ENCODE data around the gene RAB43. TPM values are rescaled to one million over a fixed set of nuclear protein-coding genes. Genes with fewer than 3 reads are reported as not detected.

Gene RAB43
- total RNA-seq, 2 experiments from 2014 or later, result 36.9 to 38.8 TPM

DNA sequence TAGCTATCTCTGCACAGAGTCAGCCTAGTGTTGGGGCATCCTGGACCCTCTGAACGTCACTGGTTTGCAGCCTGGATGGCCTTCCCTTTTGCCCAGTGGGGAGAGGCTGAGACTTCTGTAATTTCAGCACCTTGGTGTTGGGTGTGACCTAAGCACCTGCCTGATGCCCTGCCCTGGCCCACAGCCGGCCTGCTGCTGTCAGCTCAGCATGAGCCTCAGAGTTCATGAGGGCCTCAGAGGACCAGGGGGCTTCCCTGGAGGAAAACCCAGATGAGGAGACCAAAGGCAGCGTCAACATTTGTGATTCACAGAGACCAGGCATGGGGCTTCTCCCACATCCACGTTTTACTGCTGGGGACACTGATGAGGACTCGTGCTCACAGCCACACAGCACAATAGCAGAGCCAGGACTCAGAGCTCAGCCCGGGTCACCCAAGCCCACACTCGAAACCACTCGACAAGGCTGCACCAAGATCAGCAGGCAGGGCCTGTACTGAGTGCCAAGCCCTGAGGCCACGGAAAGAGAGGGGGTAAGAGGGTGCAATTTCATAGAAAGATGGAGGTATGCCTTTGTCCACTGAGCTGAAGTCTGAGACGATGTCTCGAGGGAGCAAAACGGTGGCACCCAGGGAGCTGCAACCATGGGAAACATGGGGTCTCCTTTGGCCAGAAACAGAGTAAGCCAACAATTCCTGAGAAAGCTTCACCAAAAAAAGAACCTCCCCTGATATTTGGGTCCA is 70.9 kb downstream of the RAB43 start:
- Mint-ChIP-seq H3K36me3 (peaks cover 3% of the 10 kb centered on the region), H3K9me3 (peaks cover 7% of the 10 kb centered on the region), H3K4me3 (no peak overlapping the region)

DNA sequence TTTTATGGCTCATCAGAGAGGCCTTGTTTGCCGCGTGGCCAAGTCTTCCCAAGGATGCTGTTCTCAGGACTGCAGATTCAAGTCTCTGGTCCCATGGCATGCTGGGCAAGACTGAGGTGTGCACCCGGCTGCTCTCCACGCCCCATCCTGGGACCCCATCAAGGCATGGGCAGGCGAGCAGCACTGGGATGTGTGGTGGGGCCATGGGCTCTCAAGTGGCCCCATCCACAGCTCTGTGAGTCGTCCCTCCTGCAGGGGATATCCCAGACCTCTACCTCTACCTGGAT is 74.1 kb downstream of the RAB43 start:
- no peak for DNase-seq
- Mint-ChIP-seq H3K4me3 (no peak overlapping the region), H3K27me3 (peaks cover 4% of the 10 kb centered on the region), H3K27ac (no peak overlapping the region), H3K36me3 (peaks cover 3% of the 10 kb centered on the region), H3K9me3 (peaks cover 7% of the 10 kb centered on the region), H3K4me1 (peaks cover 4% of the 10 kb centered on the region)

More for the DNA sequence above, 70.9 kb downstream of the RAB43 start:
- DNase-seq, result no peak
- H3K27me3 Mint-ChIP-seq, result no peaks in the 10 kb centered on the region
- H3K27ac Mint-ChIP-seq, result no peak overlapping the region
- H3K4me1 Mint-ChIP-seq, result peaks cover 14% of the 10 kb centered on the region

DNA sequence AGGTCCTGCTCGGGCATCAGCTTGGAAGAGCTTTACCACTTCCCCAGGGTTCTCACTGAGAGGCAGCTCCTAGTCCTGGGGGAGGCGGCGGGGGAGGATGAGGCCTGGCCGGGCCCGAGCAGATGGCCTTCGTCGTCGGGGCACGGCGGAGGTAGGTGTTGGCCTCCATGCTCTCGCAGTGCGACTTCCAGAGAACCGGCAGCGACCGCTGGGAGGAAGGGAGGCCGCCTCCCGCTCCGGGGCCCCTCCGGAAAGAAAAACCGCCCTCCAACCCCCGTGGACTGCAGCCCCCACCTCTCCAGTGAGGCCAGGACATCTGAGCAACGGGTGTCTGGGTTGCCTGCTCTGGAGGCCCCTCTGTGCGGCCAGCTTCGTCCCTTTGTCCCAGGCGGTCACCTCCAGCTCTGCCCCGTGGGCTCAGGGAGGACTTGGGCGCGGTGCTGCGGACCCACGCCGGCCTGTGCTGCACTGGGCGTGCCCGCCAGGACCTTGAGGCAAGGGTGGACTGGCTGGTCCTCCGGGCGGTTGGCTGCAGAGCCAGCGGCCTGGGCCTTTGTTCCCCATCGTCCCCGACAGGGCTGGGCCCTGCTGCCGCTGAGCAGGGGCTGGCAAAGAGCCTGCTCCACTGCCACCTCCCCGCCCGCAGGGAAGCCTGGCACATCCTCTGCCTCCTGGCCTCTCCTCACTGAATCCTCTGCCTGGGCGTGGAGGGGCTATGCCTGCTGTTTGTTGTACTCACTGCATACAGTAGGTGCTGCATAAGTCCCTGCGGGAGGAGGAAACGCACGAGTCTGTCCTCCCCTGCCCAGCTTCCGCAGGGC is 74.7 kb downstream of the RAB43 start:
- peaks cover 3% of the 10 kb centered on the region for H3K36me3 Mint-ChIP-seq

DNA sequence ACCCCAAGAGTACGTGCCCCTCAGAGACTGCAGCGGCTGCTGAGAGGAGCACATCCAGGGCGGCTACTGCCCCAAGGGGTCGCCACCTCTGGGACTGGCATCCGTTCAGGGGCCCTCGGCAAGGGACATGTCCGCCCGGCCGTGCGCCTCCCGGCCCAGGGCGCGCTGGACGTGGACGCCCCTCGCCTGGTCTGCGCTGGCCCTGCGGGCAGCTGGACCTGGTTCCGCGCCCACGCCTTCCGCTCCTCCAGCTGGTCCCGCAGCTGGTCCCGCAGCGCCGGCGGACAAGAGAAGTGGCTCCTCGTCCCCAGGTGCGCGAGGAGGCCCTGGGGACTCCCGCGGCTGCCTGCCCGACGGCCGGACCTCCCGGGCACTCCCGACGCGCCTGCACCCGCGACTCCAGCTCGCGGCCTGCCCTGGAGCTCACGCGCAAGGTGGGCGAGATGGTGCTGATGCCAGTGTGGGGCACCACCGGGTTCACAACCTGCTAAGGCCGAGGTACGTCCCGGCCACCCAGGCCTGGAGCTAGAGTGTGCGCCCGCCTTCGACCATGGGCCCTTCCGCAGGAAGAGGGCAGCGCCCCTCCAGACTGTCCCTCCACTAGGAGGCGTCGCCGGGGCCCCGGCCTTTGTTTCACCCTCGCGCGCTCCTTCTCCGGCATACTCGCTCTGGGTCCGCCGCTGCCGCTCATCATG is 75.4 kb downstream of the RAB43 start:
- peaks cover 3% of the 10 kb centered on the region for H3K36me3 Mint-ChIP-seq
- peaks cover 2% of the 10 kb centered on the region for H3K4me1 Mint-ChIP-seq
- no peak overlapping the region for H3K27ac Mint-ChIP-seq
- peaks cover 4% of the 10 kb centered on the region for H3K27me3 Mint-ChIP-seq
- H3K9me3 Mint-ChIP-seq, result peaks cover 7% of the 10 kb centered on the region
- DNase-seq, result no peak
- peak overlapping the region; percentile 22 for H3K4me3 Mint-ChIP-seq

More for the DNA sequence above, 74.7 kb downstream of the RAB43 start:
- peaks cover 3% of the 10 kb centered on the region for H3K4me1 Mint-ChIP-seq
- H3K4me3 Mint-ChIP-seq, result peak overlapping the region; percentile 22
- no peak for DNase-seq
- peaks cover 4% of the 10 kb centered on the region for H3K27me3 Mint-ChIP-seq
- no peak overlapping the region for H3K27ac Mint-ChIP-seq
- H3K9me3 Mint-ChIP-seq, result peaks cover 7% of the 10 kb centered on the region

DNA sequence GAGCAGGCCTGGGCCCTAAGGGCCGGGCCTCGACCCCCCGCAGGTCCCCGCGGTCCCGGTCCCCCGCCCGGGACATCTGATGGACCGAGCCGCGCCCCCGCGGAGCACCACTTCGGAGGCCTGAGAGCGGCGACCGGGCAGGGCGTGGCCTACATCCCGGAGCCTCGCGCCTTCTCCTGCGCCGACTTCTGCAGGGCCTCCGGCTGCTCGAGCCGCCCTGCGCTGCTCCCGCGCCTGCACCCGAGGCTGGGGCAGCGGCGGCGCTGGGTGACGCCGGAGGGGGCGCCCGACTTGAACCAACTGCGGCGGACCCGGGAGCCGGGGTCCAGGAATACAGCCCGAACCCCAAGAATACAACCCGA is 75.9 kb downstream of the RAB43 start:
- peak overlapping the region; percentile 26 for H3K4me3 Mint-ChIP-seq
- H3K27me3 Mint-ChIP-seq, result peaks cover 4% of the 10 kb centered on the region
- H3K36me3 Mint-ChIP-seq, result peaks cover 3% of the 10 kb centered on the region
- H3K27ac Mint-ChIP-seq, result no peak overlapping the region
- peaks cover 7% of the 10 kb centered on the region for H3K9me3 Mint-ChIP-seq
- DNase-seq, result peak; percentile 63
- peaks cover 2% of the 10 kb centered on the region for H3K4me1 Mint-ChIP-seq

DNA sequence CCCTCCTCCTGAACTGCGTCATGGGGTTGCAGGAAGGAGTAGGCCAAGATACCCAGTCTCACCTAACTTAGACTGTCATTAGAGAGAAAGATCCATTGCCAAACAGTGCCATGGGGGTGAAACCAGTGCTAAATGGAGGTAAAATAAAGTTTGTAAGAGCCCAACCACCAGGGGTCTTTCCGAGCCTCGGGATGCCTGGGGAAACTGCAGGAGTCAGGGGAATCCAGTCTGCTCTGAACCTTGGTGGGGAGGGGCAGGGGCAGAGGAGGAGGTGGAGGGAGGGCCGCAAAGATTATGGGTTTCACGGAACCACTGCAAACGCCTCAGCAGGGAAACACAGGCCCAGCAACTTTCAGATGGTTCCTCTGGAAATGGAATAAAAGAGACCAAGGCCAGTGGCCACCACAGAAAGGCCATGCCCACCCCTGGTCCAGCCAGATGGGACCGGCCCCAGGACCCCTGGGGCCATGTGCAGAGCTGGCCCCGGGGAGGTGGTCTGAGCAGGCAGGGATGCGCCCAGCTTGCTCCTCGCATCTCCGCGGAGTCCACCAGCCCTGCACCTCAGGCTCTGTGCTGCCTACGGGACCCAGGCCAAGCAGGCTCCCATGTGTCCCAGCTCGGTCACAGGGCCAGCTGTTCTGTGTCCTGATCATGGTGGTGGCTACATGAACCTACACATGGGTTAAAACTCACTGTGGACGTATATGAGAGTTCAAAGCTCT is 80.9 kb downstream of the RAB43 start:
- Mint-ChIP-seq H3K9me3 (no peaks in the 10 kb centered on the region), H3K36me3 (no peaks in the 10 kb centered on the region), H3K27me3 (peaks cover 4% of the 10 kb centered on the region), H3K27ac (no peak overlapping the region), H3K4me1 (peaks cover 8% of the 10 kb centered on the region), H3K4me3 (no peak overlapping the region)
- no peak for DNase-seq

DNA sequence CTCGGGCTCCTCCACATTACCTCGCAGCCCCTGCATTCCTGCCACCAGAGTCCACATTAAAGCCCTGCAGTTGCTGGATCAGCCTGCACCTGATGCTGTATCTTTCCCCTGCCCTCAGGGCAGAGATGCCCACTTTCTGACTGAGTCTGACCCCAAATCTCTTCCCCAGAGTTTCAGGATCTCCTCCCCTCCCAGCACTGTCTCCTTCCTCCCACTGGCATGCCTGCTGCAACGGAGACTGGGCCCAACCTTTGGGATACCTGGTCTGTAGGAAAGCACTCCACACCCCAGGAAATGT is 81.6 kb downstream of the RAB43 start:
- Mint-ChIP-seq H3K36me3 (no peaks in the 10 kb centered on the region), H3K27ac (no peak overlapping the region), H3K4me3 (no peak overlapping the region), H3K4me1 (peaks cover 13% of the 10 kb centered on the region), H3K27me3 (peaks cover 4% of the 10 kb centered on the region), H3K9me3 (no peaks in the 10 kb centered on the region)
- DNase-seq, result no peak

DNA sequence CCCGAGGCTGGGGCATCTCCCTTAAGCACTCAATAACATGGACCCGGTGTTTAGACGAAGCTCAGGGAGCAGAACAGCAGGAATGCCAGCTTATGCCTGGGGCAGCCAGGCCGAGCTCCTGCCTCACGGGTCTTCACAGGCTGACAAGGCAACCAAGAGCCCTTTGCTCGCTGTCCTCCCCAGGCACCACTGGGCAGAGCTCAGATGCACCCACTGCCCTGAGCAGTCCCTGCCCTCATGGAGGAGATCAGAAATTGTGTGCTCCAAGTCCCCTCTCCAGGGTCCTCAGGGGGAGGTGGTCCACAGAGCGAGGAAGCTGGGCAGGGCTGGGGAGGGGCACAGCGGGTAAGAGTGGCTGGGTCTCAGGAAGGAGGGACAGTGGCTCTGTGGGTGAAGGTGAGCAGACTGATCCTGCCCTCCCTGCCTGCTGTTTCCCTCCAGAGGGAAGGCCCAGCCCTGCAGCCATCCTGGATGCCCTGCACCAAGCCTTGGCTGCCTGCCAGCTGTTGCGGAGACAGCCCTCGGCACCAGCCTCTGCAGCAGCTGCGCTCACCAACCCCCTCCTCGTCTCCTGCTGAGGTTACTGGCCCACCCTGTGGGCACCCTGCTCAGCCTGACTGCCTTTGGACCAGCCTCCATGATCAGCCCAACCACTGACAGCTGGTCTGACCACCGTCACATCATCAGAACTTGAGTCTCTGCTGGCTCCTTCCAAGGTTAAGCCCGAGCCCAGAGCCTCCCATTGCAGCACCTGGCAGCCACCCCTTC is 82.1 kb downstream of the RAB43 start:
- Mint-ChIP-seq H3K4me1 (peaks cover 16% of the 10 kb centered on the region), H3K9me3 (no peaks in the 10 kb centered on the region), H3K27me3 (peaks cover 4% of the 10 kb centered on the region), H3K27ac (no peak overlapping the region), H3K4me3 (no peak overlapping the region), H3K36me3 (no peaks in the 10 kb centered on the region)
- DNase-seq, result no peak

DNA sequence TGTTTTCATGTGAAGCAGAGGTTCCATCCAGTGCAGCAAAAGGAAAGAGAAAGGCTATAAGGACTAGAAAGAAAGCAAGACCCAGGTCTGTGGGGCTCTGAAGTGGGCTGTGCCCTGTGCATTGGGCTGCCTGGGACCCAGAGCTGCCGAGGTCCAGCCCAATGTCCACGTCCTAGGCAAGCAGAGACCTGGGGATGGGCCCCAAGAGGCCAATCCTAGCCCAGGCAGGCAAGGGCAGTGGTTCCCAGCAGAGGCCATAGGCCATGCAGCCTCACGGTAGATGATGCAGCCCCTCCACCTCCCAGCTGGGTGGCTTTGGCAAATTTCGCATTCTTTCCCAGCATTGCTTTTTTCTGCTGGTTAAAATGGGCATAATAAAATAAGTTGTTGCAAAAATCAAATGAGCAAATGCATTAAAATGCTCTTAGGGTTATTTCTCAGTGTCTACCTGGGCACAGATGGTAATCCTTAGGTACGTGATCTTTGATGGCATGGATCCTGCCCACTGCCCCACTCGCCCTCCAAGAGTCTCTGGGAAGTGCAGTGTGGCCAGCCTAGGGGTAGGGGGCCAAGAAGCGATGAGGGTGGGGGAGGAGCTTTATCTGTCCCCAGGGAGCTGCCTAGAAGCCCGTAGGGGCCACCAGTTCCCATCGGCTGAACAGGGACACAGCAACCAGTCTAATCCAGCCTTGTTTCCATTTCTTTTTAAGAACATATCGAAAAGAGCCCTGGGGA is 83.3 kb downstream of the RAB43 start:
- Mint-ChIP-seq H3K4me3 (no peak overlapping the region), H3K36me3 (no peaks in the 10 kb centered on the region)

More for the DNA sequence above, 83.3 kb downstream of the RAB43 start:
- Mint-ChIP-seq H3K27me3 (peaks cover 1% of the 10 kb centered on the region), H3K27ac (no peak overlapping the region), H3K4me1 (peaks cover 16% of the 10 kb centered on the region), H3K9me3 (no peaks in the 10 kb centered on the region)
- DNase-seq, result no peak

Other genes starting within 250 kb of the RAB43 start
- gene ACAD9, start 242.2 kb downstream of the RAB43 start, total RNA-seq, result 10 to 100 TPM; 47.5 to 47.6 TPM
- gene CFAP92, start 127.7 kb downstream of the RAB43 start, total RNA-seq, result under 1 TPM; 0.40 to 0.56 TPM
- gene EFCC1, start 120.5 kb downstream of the RAB43 start, total RNA-seq, result under 1 TPM; 0.18 to 0.45 TPM
- not detected for gene GP9, start 61.0 kb downstream of the RAB43 start, total RNA-seq
- 10 to 100 TPM; 77.7 to 80.1 TPM for gene ISY1, start 39.3 kb upstream of the RAB43 start, total RNA-seq
- gene CNBP, start 62.1 kb upstream of the RAB43 start, total RNA-seq, result 100 to 1,000 TPM; 483 to 487 TPM
- 100 to 1,000 TPM; 128 to 132 TPM for gene COPG1, start 127.8 kb upstream of the RAB43 start, total RNA-seq
- 10 to 100 TPM; 83.6 to 83.7 TPM for gene HMCES, start 157.1 kb upstream of the RAB43 start, total RNA-seq